HepG2 (cell line): ENCODE measurements around the gene CPXM2. TPM values are rescaled to one million over a fixed set of nuclear protein-coding genes. Genes with fewer than 3 reads are reported as not detected.

Source experiments
- ATAC-seq: fragments of 200-7000 bp; cut with Tn5 transposase; 3 replicates; pipeline ENCODE4 v1.9.1; 2020; ENCODE audit warnings: mild to moderate bottlenecking, moderate library complexity
- BruUV-seq: library from RNA; stranded (reverse); fragments of 400-500 nt; replicated peaks from 2 replicates; lab custom pipeline; 2021; lab: Mats Ljungman, UMichigan
- CTCF ChIA-PET: fragments of 300-600 bp; formaldehyde crosslinking; extraction: SDS; loops from one replicate; lab custom pipeline; 2021; ENCODE audit warnings: low total read pairs, inconsistent platforms, low intra/inter-chr PET ratio; lab: Yijun Ruan, JAX
- POLR2A ChIA-PET: fragments of 350-600 bp; sonication (Branson Sonifier 250); formaldehyde crosslinking; loops from one replicate; lab custom pipeline; 2020; ENCODE audit warnings: antibody characterized with exemption, inconsistent platforms; lab: Yijun Ruan, JAX
- DNase-seq: peaks from one replicate; pipeline ENCODE4 v3.0.0-alpha.2; 2015; ENCODE audit warnings: low spot score
- FAIRE-seq: peaks from 3 replicates; lab custom pipeline; 2011; peaks lifted over from hg19 to GRCh38; lab: Jason Lieb, UNC
- H2AFZ ChIP-seq: one replicate; pipeline ENCODE4 v1.6.1; 2011; ENCODE audit warnings: low read length, inconsistent platforms
- H3K27ac ChIP-seq: fragments of 300-600 bp; 3 replicates; pipeline ENCODE4 v1.8.0; 2011; ENCODE audit warnings: mixed run types, mild to moderate bottlenecking, mixed read lengths, low read length, inconsistent platforms; ENCODE audit not compliant: insufficient read depth; ENCODE audit errors: extremely low read length
- H3K27me3 ChIP-seq, 2 experiments: fragments of 200-600 bp in 1 of 2; 2 replicates in 1 of 2; 3 replicates in 1 of 2; pipeline versions ENCODE4 v1.6.0 to v1.8.0; 2011; ENCODE audit warnings: low read length in 2 of 2, mild to moderate bottlenecking in 2 of 2, moderate library complexity in 2 of 2, inconsistent platforms in 1 of 2; ENCODE audit not compliant: insufficient read depth in 2 of 2, control insufficient read depth in 1 of 2
- H3K36me3 ChIP-seq, 2 experiments: fragments of 200-600 bp in 1 of 2; replicated peaks in 1 of 2; 2 replicates in 1 of 2; 3 replicates in 1 of 2; pipeline versions ENCODE4 v1.5.1 to v1.8.0; 2011; ENCODE audit warnings: low read length in 2 of 2, inconsistent platforms in 1 of 2; ENCODE audit not compliant: insufficient read depth in 2 of 2, control insufficient read depth in 1 of 2
- H3K4me1 ChIP-seq: 2 replicates; pipeline ENCODE4 v1.5.1; 2012; ENCODE audit warnings: low read length, inconsistent platforms; ENCODE audit not compliant: insufficient read depth
- H3K4me2 ChIP-seq: 2 replicates; pipeline ENCODE4 v1.6.0; 2011; ENCODE audit warnings: low read depth, low read length, inconsistent platforms
- H3K4me3 ChIP-seq, 3 experiments: fragments of 200-600 bp in 1 of 3; sonication (generic), shearing (Covaris generic) in 1 of 3; replicated peaks in 1 of 3; 2 replicates each; pipeline ENCODE4 v1.5.1; 2011 to 2016; ENCODE audit warnings: low read length in 3 of 3, inconsistent platforms in 2 of 3, low read depth in 2 of 3, mild to moderate bottlenecking in 2 of 3, control low read depth in 1 of 3, mixed read lengths in 1 of 3; ENCODE audit not compliant: insufficient read depth in 1 of 3
- H3K79me2 ChIP-seq: one replicate; pipeline ENCODE4 v1.6.1; 2011; ENCODE audit warnings: low read length, inconsistent platforms; ENCODE audit not compliant: insufficient read depth
- H3K9ac ChIP-seq: 2 replicates; pipeline ENCODE4 v1.6.0; 2011; ENCODE audit warnings: mild to moderate bottlenecking, low read depth, low read length, inconsistent platforms; ENCODE audit not compliant: insufficient read depth
- H3K9me3 ChIP-seq: 2 replicates; pipeline ENCODE4 v1.5.1; 2012; ENCODE audit warnings: mild to moderate bottlenecking, low read length
- H4K20me1 ChIP-seq: 2 replicates; pipeline ENCODE4 v1.6.0; 2011; ENCODE audit warnings: inconsistent platforms, mild to moderate bottlenecking, low read length, moderate library complexity; ENCODE audit not compliant: insufficient read depth
- CEBPB ChIP-seq: IDR thresholded peaks from 2 replicates; pipeline ENCODE4 v1.6.1; 2011; ENCODE audit warnings: low read depth, low read length, improper control_type of control experiment, borderline replicate concordance
- GATAD2A ChIP-seq: IDR thresholded peaks from 2 replicates; pipeline ENCODE4 v1.6.1; 2016
- GFI1 ChIP-seq: sonication (generic); formaldehyde crosslinking; IDR thresholded peaks from 2 replicates; pipeline ENCODE4 v1.5.0; 2020; ENCODE audit warnings: missing genetic modification reagents, mild to moderate bottlenecking, borderline replicate concordance
- MAFK ChIP-seq, 2 experiments: IDR thresholded peaks in 1 of 2; conservative IDR thresholded peaks in 1 of 2; 2 replicates each; pipeline ENCODE4 v1.6.1; 2011; ENCODE audit warnings: improper control_type of control experiment in 2 of 2, low read length in 2 of 2
- MXI1 ChIP-seq: IDR thresholded peaks from 3 replicates; pipeline ENCODE4 v1.6.1; 2012; ENCODE audit warnings: low read depth, low read length, inconsistent platforms, borderline replicate concordance
- SP1 ChIP-seq, 2 experiments: fragments of 450-650 bp in 1 of 2; sonication (generic) in 1 of 2; formaldehyde crosslinking in 1 of 2; IDR thresholded peaks; 2 replicates each; pipeline versions ENCODE4 v1.4.0 to v1.6.1; 2016 to 2020; ENCODE audit warnings: missing genetic modification reagents in 1 of 2
- TBP ChIP-seq: sonication (generic); formaldehyde crosslinking; IDR thresholded peaks from 2 replicates; pipeline ENCODE4 v1.5.0; 2020; ENCODE audit warnings: missing genetic modification reagents
- ZNF124 ChIP-seq: sonication (generic); formaldehyde crosslinking; IDR thresholded peaks from 2 replicates; pipeline ENCODE4 v1.4.0; 2020; ENCODE audit warnings: missing genetic modification reagents
- ZNF749 ChIP-seq: sonication (generic); formaldehyde crosslinking; IDR thresholded peaks from 2 replicates; pipeline ENCODE4 v1.8.0; 2022; ENCODE audit warnings: mild to moderate bottlenecking, missing genetic modification reagents, moderate library complexity, borderline replicate concordance
- ZNF775 ChIP-seq: sonication (generic); formaldehyde crosslinking; IDR thresholded peaks from 2 replicates; pipeline ENCODE4 v1.4.0; 2020; ENCODE audit warnings: missing genetic modification reagents, mild to moderate bottlenecking, moderate library complexity, borderline replicate concordance
- WGBS: methylation state at CpG from one replicate; pipeline ENCODE4 v1.1.6; 2017; ENCODE audit warnings: low lambda C conversion rate; 5-methylcytosine and 5-hydroxymethylcytosine counted together
- in situ Hi-C: cut with HindIII; loops from 2 replicates; pipeline ENCODE4 v1.10.0; 2017; ENCODE audit warnings: low pct_unique_long_range_greater_than_20kb; ENCODE audit not compliant: extremely low pct_ligation_motif_present
- intact Hi-C: fragments of 100-400 bp; cut with micrococcal nuclease; formaldehyde crosslinking; loops from one replicate; pipeline ENCODE4 v1.10.0; 2022; ENCODE audit not compliant: unreplicated experiment
- polyA plus RNA-seq, 8 experiments: library from polyadenylated mRNA; depleted of rRNA in 3 of 8; stranded (reverse) in 7 of 8; unstranded in 1 of 8; fragments of >200 nt; fragmentation: Illumina TruSeq in 4 of 8; extraction: Trizol in 4 of 8; gene quantifications; 2 replicates each; pipeline versions ENCODE4 v1.2.1 to v1.2.3, GENCODE V29; 2011 to 2016; ENCODE audit warnings: low read depth in 4 of 8, missing spikeins in 1 of 8, mixed read lengths in 1 of 8; ENCODE audit not compliant: insufficient read depth in 1 of 8
- total RNA-seq, 5 experiments: library from RNA; depleted of rRNA; stranded (reverse); fragments of >200 nt; fragmentation: Illumina TruSeq; extraction: Trizol; gene quantifications; 2 replicates each; pipeline ENCODE4 v1.2.3, GENCODE V29; 2016; ENCODE audit warnings: low read depth in 1 of 5
- TF ChIP-seq, protein P1 (sequence below): sonication (generic); formaldehyde crosslinking; IDR thresholded peaks from 2 replicates; pipeline ENCODE4 v1.8.0; 2022; ENCODE audit warnings: mild to moderate bottlenecking, missing genetic modification reagents, borderline replicate concordance
- TF ChIP-seq, protein P2 (sequence below), 2 experiments: sonication (generic) in 1 of 2; formaldehyde crosslinking in 1 of 2; IDR thresholded peaks; 2 replicates each; pipeline versions ENCODE4 v1.4.0 to v1.6.1; 2016 to 2020; ENCODE audit warnings: borderline replicate concordance in 1 of 2, low read depth in 1 of 2, mild to moderate bottlenecking in 1 of 2, missing genetic modification reagents in 1 of 2
- TF ChIP-seq, protein P3 (sequence below): sonication (generic); formaldehyde crosslinking; IDR thresholded peaks from 2 replicates; pipeline ENCODE4 v1.4.0; 2020; ENCODE audit warnings: missing genetic modification reagents, borderline replicate concordance

The CPXM2 gene
- total and polyA plus RNA-seq, 2 of the 13 experiments (the other 11 are each of a cell fraction or from before 2014, with no cell fraction given): 0.03 TPM; not detected in 1

DNA sequence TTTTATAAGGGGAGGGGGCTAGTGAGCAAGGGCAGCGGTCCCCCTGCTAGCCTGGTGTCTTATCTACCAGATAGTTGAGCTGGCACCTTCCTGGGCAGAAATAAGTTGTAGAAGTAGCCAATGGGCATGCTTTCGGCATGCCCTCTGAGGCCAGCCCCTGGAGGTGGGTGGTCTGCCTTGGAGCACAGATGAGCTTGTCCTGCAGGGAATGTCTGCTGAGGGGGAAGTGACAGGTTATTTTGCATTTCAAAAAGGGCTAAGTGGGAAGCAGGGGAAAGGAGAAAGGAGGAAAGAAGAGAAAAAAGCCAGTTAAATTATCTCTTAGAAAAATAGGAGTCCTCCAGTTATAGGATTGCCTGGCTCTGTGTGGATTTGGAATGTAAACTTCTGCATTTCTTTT, 136.5 kb downstream of the CPXM2 start:
- FAIRE-seq: no peak

More for the DNA sequence above, 136.5 kb downstream of the CPXM2 start:
- ChIA-PET POLR2A (no interaction called here), CTCF (no interaction called here)
- ATAC-seq: no peak
- no peak overlapping the region for H3K4me3 ChIP-seq
- H2AFZ ChIP-seq: no peak overlapping the region
- H3K79me2 ChIP-seq: no peaks in the 10 kb centered on the region
- no TSS peak for BruUV-seq
- H4K20me1 ChIP-seq: no peaks in the 10 kb centered on the region
- no peak overlapping the region for H3K27ac ChIP-seq
- H3K9ac ChIP-seq: no peak overlapping the region
- no peaks in the 10 kb centered on the region for H3K36me3 ChIP-seq
- in situ Hi-C loops: no loop called here
- H3K4me1 ChIP-seq: peaks cover 11% of the 10 kb centered on the region; the same call in 1 of the 2 replicates
- no peak overlapping the region for H3K4me2 ChIP-seq
- H3K9me3 ChIP-seq: no peaks in the 10 kb centered on the region
- intact Hi-C loops: no loop called here
- H3K27me3 ChIP-seq: peaks cover 5 to 22% of the 10 kb centered on the region in 2 experiments; a peak in 4 of 5 replicates
- 19% methylated on average over 2 of the region's 2 CpGs for WGBS
- no peak for DNase-seq
- TF ChIP-seq GATAD2A (CRISPR knock-in tag) (no peak), GFI1 (CRISPR knock-in tag) (no peak), ZNF749 (CRISPR knock-in tag) (no peak), MXI1 (no peak), TBP (CRISPR knock-in tag) (no peak), ZNF775 (CRISPR knock-in tag) (no peak), SP1 (IDR thresholded peaks at IDR 0.05) (no peak), SP1 (CRISPR knock-in tag; IDR thresholded peaks at IDR 0.05) (no peak), ZNF124 (no peak), CEBPB (no peak), MAFK (conservative IDR thresholded peaks at IDR 0.05 in 1 of 2, IDR thresholded peaks at IDR 0.05 in 1 of 2; ENCODE audit: low read length in 2 of 2) (no peak)
- TF ChIP-seq, protein P1, sequence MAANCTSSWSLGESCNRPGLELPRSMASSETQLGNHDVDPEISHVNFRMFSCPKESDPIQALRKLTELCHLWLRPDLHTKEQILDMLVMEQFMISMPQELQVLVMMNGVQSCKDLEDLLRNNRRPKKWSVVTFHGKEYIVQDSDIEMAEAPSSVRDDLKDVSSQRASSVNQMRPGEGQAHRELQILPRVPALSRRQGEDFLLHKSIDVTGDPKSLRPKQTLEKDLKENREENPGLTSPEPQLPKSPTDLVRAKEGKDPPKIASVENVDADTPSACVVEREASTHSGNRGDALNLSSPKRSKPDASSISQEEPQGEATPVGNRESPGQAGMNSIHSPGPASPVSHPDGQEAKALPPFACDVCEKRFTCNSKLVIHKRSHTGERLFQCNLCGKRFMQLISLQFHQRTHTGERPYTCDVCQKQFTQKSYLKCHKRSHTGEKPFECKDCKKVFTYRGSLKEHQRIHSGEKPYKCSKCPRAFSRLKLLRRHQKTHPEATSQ (CRISPR knock-in tag): no peak
- TF ChIP-seq, protein P2, sequence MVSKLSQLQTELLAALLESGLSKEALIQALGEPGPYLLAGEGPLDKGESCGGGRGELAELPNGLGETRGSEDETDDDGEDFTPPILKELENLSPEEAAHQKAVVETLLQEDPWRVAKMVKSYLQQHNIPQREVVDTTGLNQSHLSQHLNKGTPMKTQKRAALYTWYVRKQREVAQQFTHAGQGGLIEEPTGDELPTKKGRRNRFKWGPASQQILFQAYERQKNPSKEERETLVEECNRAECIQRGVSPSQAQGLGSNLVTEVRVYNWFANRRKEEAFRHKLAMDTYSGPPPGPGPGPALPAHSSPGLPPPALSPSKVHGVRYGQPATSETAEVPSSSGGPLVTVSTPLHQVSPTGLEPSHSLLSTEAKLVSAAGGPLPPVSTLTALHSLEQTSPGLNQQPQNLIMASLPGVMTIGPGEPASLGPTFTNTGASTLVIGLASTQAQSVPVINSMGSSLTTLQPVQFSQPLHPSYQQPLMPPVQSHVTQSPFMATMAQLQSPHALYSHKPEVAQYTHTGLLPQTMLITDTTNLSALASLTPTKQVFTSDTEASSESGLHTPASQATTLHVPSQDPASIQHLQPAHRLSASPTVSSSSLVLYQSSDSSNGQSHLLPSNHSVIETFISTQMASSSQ (IDR thresholded peaks at IDR 0.05; ENCODE audit: low read depth): no peak
- TF ChIP-seq, protein P2 (CRISPR knock-in tag; IDR thresholded peaks at IDR 0.05; ENCODE audit: borderline replicate concordance): no peak
- TF ChIP-seq, protein P3, sequence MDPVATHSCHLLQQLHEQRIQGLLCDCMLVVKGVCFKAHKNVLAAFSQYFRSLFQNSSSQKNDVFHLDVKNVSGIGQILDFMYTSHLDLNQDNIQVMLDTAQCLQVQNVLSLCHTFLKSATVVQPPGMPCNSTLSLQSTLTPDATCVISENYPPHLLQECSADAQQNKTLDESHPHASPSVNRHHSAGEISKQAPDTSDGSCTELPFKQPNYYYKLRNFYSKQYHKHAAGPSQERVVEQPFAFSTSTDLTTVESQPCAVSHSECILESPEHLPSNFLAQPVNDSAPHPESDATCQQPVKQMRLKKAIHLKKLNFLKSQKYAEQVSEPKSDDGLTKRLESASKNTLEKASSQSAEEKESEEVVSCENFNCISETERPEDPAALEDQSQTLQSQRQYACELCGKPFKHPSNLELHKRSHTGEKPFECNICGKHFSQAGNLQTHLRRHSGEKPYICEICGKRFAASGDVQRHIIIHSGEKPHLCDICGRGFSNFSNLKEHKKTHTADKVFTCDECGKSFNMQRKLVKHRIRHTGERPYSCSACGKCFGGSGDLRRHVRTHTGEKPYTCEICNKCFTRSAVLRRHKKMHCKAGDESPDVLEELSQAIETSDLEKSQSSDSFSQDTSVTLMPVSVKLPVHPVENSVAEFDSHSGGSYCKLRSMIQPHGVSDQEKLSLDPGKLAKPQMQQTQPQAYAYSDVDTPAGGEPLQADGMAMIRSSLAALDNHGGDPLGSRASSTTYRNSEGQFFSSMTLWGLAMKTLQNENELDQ: no peak
